Breast epithelium (tissue), 3 donors: ENCODE results near the gene KPNA1.

ENCODE experiments used
- POLR2A ChIP-seq: fragments of 450-650 bp; IDR thresholded peaks from one replicate; pipeline ENCODE4 v1.6.1; 2016; ENCODE audit warnings: antibody characterized with exemption, mild to moderate bottlenecking, moderate library complexity
- POLR2AphosphoS5 ChIP-seq, 3 donors: sonication (generic); formaldehyde crosslinking; IDR thresholded peaks; one replicate each; pipeline ENCODE4 v1.6.1; 2017; ENCODE audit warnings: antibody characterized with exemption in 3 of 3

- TF ChIP-seq POLR2A: no peak
- TF ChIP-seq POLR2AphosphoS5 (IDR thresholded peaks at IDR 0.05): no peak
These were observed 9.1 kb downstream of the KPNA1 start for GRCh38 chr3:122505676-122506075.
